ENCODE results near the gene C22orf15.

Gene C22orf15

DNA sequence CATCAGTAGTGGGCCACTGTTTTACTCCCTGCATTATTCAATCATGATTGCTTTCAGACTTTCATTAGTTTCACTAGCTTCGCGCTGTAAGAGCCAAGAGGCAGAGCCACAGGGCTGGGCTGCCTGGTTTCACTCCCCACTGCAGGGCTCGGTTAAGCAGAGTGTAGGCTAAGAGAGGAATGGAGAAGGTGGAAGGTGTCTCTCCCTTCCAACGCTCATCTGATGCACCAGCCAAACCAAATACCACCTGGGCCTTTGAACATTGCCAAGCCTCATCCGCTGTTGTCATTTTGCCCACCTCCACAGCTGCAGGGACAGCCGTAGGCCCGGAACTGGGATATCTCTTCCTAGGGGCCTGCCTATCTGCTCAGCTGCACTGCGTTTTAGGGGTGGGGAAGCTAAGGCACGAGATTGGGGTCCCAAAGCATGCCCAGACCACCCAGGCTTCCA lies 23.5 kb downstream of the C22orf15 start:
- no peak for FAIRE-seq
- DNase-seq (ENCODE audit: extremely low spot score, insufficient read length, low read depth), result no peak

DNA sequence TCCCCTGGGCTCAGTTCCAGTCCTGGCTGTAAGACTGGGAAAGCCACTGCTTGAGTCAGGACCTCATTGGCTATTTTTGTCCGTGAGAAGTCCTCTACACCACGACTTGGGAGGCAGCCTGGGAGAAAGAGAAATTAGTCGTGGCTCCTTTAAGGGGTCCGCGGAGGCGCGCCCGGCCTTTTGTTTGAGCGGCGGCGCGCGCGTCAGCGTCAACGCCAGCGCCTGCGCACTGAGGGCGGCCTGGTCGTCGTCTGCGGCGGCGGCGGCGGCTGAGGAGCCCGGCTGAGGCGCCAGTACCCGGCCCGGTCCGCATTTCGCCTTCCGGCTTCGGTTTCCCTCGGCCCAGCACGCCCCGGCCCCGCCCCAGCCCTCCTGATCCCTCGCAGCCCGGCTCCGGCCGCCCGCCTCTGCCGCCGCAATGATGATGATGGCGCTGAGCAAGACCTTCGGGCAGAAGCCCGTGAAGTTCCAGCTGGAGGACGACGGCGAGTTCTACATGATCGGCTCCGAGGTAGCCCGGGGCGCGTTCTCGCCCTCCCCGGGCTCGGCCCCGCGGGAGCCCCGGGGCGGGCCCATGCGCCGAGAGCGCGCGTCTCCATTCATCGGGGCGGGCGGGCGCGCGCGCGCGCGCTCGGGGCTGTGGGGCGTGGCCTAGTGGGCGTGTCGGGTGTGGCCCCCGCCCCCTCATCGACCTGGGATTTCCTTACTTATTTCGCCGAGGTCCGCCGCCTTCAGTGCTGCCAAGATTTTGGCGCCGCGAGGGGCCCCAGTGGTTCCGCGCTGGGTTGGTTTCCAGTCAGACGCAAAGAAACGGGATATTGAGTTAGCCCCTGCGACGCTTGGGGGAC lies 24.2 kb downstream of the C22orf15 start, which contains the start of gene SMARCB1:
Gene SMARCB1, plus strand, starts transcription at position 215 of the 848 bp plus-strand sequence. Its CDS starts 204 bp downstream, at position 419.
- FAIRE-seq, result peak; percentile 78

DNA sequence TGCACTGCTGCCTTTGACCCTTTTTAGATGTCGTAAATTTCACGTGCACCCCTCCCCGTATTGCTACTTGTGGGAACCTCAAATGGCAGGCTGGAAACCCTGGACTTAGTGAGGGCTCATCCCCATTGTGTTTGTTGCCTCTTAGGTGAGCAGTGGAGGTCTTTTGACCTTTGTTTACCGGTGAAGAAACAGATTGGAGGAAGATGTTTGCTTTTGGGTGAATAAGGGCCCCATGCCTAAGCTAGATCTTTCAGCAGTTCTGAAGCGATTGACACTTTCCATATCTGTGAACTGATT lies 24.8 kb downstream of the C22orf15 start:
- FAIRE-seq, result no peak
- no peak for DNase-seq (ENCODE audit: extremely low spot score, insufficient read length, low read depth)

More for the DNA sequence above, 24.2 kb downstream of the C22orf15 start, which contains the start of gene SMARCB1:
- peak; percentile 89 for DNase-seq (ENCODE audit: extremely low spot score, insufficient read length, low read depth)

DNA sequence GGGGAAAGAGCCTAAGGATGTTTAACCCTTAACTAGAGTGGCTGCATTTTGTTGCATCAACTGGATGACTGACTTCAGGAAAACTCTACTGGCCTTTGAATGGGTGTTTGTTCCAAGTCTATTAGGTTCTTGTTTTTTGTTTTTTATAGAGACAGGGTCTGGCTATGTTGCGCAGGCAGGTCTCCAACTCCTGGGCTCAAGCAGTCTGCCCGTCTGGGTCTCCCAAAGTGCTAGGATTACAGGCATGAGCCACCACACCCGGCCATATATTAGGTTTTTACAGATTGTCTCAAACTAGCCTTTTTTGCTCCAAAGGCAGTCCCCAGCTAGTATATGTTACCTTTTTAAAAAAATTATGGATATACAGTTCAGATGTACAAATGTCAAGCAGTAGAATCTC lies 25.1 kb downstream of the C22orf15 start:
- FAIRE-seq (no peak), DNase-seq (ENCODE audit: extremely low spot score, insufficient read length, low read depth) (no peak)

DNA sequence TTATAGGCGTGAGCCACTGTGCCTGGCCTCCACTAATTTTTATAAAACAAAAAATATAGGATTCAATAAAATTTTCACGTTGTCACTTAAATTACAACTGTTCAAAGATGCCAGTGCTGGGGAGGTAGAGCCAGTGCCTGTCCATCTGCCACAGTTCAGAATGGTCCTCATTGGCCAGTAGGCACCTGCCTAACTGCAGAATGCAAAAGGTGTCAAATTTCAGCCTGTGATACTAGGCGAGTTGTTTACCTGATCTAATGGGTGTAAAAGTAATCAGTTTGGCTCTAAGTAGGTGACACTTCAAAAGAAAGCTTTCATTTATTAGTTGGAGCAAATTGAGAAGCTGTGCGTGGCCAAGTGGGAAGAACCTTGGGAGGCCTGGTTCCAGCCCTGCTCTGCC lies 26.3 kb downstream of the C22orf15 start:
- FAIRE-seq (no peak), DNase-seq (ENCODE audit: extremely low spot score, insufficient read length, low read depth) (no peak)

DNA sequence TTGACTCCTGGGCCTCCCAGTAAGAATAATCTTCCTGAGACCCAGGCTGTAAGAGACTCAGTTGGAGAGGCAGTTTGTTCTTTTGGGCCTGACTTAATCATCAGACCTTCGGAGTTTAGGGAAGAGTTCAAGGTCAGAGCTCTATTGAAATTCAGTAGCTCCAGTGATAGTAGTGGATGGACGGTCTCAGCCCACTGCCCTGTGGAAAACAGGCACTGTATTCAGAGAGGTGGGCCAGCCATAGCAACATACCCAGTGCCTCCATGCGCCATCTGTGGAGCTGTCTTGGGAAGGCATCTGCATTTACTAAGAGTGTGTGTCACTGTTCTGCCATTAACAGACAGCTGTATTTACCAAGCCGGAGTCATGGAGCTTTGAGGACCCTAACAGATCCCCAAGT lies 26.8 kb downstream of the C22orf15 start:
- no peak for FAIRE-seq
- no peak for DNase-seq (ENCODE audit: extremely low spot score, insufficient read length, low read depth)

DNA sequence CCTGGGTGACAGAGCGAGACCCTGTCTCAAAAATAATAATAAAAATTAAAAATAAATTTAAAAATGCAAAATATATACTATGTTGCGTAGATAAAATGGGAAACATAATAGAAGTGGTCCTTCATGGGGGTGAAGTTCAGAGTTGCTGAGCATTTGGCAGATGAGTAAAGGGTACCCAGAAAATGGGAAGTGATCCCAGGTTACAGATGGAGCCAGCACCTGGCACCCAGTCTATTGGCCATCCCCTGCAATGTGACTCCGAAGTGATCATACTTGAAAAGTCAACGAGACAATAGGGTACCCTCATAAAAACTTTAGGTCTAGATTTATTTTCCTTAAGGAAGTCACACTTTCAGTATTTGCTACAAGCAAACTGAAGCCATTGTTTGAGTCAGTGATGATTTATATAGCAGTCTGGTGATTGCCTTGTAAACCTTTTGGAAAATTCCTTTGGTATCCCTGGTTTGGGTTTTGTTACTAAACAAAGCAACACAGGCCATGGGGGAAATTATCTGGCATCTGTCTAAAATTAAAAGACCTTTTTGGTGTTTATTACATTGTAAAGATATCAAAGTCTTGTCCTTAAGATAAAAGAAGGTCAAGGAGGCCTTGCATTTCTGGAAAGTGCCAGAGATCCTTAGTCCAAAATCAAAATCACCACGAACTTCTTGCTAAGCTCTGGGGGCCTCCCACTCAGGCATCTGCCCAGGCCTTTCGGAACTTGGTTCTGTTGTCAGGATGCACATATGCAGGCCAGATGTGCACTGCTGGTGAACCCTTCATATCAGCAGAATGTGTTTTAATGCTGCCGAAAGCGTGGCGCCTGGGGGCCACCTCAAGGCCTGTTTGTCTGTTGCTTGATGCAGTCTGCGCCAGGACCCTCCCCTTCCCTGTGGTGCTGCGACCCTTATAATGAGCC lies 28.3 kb downstream of the C22orf15 start:
- no peak for FAIRE-seq
- DNase-seq (ENCODE audit: extremely low spot score, insufficient read length, low read depth), result no peak

DNA sequence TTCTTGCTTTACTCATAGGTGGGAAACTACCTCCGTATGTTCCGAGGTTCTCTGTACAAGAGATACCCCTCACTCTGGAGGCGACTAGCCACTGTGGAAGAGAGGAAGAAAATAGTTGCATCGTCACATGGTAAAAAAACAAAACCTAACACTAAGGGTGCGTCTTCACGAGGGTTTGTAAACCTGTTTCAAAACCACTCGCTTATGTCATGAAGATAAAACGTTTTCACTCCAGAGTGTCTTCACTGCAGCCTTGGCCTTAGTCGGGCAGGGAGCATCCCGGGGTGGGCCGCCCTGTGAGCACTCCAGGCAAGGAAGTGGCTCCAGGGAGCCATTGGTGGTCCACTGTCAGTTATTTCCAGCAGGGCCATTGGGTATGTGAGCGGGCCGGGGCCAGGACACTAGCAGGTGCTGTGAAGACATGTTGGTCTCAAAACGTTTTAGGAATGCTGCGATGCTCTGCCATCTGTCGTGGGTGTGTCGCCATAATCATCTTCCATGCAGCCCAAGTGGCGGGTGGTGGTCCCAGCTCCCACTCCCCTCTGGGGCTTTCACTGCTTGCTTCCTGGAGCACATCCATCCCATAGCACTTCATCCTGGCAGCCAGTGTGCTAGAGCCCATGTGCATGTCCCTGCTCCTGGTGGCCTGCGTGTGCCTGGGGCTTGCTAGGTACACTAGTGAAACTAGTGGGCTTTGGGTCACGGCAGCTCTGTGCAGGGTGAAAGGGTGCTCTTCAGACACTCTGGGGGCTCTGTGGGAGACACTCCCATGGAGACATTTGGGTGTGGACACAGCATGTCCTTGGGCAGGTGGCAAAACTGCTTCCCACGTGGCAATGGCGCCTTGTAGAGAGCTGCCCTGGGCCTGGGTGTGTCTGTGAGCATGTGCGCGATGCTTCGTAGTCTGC lies 29.2 kb downstream of the C22orf15 start:
- DNase-seq (ENCODE audit: extremely low spot score, insufficient read length, low read depth) (no peak), FAIRE-seq (no peak)

DNA sequence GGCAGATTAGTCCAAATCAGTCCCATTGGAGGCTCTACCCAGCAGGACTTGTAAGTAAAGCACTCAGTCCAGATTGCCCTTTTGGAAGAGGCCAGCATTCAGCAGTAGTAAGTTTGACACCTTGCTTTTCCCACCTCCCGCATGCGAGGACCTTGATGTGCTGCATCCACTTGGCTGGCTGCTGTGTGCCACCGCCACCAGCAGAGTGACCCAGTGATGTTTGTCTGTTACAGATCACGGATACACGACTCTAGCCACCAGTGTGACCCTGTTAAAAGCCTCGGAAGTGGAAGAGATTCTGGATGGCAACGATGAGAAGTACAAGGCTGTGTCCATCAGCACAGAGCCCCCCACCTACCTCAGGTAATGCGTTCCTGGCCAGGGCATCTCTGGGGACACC lies 30.5 kb downstream of the C22orf15 start:
- DNase-seq (ENCODE audit: extremely low spot score, insufficient read length, low read depth), result no peak
- FAIRE-seq, result no peak

DNA sequence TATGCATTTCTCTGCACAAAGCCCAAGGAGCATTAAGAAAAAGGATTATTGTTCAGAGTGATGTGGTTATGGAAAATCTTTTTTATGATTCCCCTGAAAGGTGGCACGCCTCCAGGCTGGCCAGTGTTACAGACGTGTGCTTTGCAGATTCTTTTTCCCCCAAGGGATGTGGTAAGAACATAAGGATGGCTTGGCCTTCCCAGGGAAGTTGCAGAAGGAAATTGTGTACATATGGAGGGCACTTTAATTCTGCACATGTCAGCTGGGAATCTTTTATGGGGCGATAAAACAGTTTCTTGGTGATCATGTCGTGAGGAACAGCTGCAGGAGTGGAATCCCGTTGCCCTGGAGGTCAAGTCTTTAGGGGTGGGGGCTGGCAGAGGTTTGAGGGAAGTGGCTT lies 33.7 kb downstream of the C22orf15 start:
- FAIRE-seq, result no peak

DNA sequence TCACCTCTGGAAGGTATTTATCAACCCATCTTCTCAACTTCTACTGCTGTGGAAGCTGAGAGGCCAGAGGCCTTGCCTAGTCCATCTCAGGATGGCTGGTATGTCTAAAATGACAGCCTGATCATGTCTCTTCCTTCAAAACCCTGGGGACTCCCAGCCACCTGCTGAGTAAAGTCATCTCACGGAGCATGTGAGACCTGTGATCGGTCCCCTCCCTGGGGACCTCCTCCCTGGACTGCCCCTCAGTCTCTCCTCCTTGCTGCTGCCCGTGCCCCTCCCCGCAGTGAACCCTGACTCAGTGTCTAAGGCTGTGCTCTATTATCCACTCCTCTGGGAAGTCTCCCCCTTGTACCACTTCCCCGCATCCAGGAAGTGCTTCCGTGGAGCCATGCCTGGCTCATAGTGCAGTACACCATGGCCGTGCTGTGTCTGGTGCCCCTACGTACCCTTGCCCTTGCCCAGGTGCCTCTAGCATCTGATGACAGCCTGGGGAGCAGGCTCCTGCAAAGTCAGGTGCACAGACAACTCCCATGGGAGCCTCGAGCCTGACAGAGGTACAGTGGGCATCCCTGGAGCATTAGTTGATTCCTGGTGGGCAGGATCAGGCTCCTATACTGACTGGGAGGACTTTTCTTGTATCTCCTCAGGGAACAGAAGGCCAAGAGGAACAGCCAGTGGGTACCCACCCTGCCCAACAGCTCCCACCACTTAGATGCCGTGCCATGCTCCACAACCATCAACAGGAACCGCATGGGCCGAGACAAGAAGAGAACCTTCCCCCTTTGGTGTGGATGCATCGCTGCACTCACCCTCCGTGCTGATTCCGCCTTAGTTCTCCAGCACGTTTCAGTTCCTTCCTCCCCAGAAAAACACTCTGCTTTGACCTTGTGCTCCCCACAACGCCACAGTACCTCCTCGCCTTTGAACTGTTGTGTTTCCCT lies 37.8 kb downstream of the C22orf15 start:
- DNase-seq (ENCODE audit: extremely low spot score, insufficient read length, low read depth), result peak; percentile 61
- FAIRE-seq, result peak; percentile 97

More for the DNA sequence above, 33.7 kb downstream of the C22orf15 start:
- DNase-seq (ENCODE audit: extremely low spot score, insufficient read length, low read depth), result no peak

DNA sequence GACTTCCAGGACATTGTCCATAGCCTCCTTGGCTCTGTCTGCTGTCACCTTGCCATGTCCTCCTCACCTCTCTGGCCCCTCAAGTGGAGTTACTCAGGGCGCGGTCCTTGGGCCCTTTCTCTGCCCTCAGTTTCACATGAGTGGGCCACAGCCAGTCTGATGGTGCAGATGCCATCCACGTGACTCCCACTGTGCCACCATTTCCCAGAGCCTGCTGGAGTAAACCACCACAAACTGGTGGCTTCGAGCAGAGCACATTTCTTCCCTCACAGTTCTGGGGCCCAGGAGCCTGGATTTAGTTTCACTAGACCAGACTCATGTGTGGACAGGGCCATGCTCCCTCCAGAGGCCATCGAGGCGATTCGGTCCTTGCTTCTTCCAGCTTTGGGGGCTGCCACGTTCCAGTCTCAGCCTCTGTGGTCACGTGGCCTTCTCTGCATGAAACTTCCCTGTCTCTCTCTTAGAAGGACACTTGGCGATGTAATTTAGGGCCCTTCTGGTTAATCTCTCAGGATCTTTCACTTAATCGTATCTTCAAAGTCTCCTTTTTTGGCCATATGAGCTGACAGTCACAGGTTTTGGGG lies 38.5 kb downstream of the C22orf15 start:
- DNase-seq (ENCODE audit: extremely low spot score, insufficient read length, low read depth) (no peak), FAIRE-seq (no peak)

DNA sequence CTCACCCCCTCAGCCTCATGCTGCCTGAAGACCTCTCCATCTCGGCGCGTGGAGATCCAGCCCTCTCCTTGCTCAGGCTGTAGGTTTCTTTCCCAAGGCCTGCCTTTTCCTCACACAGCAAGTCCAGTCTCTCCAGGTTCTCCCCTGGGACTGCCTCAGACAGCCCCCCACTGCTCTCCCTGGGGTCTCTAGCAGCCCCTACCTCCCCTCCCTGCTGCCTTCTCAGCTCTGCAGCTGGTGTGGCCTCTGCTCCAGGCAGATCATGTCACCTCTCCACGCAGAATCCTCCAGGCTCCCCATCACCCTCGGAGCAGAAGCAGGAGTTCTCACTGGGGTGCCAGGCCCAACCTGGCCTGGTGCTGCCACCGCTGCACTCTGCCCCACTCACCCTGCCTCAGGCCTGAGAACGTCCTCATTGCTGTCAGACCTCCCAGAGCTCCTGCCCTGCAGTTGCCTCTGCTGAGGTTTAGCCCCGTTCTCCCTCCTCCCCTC lies 39.1 kb downstream of the C22orf15 start:
- DNase-seq (ENCODE audit: extremely low spot score, insufficient read length, low read depth) (no peak), FAIRE-seq (no peak)

DNA sequence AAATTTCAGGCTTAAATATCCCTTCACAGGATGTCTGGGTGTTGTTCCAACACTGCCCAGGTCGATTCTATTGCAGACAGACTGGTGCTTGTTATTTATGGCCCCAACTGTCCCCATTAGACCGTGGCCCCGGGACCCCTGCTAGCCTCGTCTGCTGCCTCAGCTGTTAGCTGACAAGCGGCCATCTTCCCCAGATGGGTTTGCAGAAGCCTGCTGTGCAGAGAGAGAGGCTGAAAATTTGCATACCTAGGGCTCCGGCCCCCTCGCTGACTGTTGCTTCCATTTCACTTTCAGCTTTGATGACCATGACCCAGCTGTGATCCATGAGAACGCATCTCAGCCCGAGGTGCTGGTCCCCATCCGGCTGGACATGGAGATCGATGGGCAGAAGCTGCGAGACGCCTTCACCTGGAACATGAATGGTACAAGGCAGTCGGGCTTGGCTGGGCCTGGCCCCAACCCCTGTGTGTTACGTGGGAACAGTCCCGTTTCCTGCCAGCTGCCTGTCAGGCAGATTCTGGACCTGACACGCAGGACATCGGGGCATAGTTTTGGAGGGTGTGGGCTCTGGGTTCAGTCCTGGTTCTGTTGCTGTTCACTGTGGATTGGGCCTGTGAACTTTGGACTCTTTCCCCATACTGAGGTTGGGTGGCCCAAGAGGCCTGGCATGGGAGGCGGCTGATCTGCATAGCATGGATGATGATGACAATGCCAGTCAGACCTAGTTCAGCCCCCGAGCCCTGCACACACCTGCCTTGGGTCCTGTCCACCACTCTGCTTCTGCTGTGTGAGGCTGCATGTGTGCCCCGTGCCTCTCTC lies 40.4 kb downstream of the C22orf15 start:
- peak; percentile 63 for FAIRE-seq
- DNase-seq (ENCODE audit: extremely low spot score, insufficient read length, low read depth), result no peak

DNA sequence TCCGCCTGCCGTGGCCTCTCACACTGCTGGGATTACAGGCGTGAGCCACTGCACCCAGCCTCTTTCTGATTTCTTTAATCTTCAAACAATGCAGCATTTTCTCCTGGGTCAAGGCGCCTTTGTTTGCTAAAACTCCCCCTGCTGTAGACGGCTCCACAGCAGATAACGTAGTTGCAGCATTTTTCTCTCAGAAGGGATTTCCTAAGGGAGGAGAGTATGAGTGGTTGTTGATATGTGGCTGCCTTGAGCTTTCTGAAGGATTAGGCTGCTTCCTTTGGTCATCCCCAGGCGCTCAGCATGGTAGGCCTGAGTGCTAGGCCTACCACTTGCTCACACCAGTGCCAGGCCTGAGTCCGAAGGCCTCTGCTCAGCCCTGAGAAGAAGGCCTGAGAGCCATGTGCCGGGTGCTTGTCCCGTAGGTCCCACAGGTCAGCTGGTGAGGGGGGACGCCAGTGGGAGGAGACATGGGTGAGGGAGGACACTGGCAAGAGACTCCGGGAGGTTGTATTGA lies 42.0 kb downstream of the C22orf15 start:
- FAIRE-seq, result no peak

DNA sequence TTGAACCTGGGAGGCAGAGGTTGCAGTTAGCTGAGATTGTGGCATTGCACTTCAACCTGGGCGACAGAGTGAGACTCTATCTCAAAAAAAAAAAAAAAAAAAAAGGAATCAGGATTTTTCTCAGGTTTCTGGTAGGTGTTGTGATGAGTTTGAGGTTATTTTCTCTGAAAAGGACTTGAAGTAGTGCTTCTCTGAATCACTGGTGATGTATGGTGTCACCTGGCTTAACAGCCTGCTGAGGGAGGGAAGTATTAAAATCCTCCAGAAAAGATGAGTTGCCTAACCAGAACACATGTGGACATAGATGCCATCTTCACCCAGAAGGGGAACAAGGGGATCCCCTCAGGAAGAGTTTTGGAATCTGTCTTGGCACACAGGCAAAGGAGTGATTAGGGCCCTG lies 44.0 kb downstream of the C22orf15 start:
- FAIRE-seq, result no peak

More for the DNA sequence above, 42.0 kb downstream of the C22orf15 start:
- no peak for DNase-seq (ENCODE audit: extremely low spot score, insufficient read length, low read depth)

DNA sequence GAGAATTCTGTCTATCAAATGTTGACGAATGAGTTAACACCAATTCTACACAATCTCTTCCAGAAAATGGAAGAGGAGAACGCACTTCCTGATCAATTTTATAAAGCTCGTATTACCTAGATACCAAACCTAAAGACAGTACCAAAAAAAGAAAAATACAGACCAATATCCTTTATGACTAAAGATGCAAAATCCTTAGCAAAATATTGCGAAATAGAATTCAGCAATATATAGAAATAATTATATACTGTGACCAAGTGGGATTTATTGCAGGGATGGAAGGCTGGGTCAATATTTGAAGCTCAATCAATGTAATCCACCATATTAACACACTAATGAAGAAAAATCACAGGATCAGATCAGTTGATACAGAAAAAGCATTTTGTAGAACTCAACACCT lies 49.6 kb downstream of the C22orf15 start:
- FAIRE-seq (no peak), DNase-seq (ENCODE audit: extremely low spot score, insufficient read length, low read depth) (no peak)

More for the DNA sequence above, 44.0 kb downstream of the C22orf15 start:
- DNase-seq (ENCODE audit: extremely low spot score, insufficient read length, low read depth), result no peak
